GM10847 (cell line): ENCODE results near the gene KMT2B.

Experiments
- POLR2A ChIP-seq: IDR thresholded peaks from 2 replicates; pipeline ENCODE4 v1.6.1; 2011; ENCODE audit not compliant: insufficient read length; ENCODE audit errors: extremely low read depth

Gene KMT2B

GRCh38 chr19:35731779-35732405 lies 14.1 kb downstream of the KMT2B start:
- TF ChIP-seq POLR2A = no peak

DNA sequence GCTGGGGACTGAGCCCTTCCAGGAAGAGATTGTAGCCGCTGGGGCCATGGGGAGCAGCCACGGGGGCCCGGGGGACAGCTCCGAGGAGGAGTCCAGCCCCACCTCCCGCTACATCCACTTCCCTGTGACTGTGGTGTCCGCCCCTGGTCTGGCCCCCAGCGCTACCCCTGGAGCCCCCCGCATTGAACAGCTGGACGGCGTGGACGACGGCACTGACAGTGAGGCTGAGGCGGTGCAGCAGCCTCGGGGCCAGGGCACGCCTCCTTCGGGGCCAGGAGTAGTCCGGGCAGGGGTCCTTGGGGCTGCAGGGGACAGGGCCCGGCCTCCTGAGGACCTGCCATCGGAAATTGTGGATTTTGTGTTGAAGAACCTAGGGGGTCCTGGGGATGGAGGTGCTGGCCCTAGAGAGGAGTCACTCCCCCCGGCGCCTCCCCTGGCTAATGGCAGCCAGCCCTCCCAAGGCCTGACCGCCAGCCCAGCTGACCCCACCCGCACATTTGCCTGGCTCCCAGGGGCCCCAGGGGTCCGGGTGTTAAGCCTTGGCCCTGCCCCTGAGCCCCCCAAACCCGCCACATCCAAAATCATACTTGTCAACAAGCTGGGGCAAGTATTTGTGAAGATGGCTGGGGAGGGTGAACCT lies 14.9 kb downstream of the KMT2B start:
- no peak for TF ChIP-seq POLR2A

DNA sequence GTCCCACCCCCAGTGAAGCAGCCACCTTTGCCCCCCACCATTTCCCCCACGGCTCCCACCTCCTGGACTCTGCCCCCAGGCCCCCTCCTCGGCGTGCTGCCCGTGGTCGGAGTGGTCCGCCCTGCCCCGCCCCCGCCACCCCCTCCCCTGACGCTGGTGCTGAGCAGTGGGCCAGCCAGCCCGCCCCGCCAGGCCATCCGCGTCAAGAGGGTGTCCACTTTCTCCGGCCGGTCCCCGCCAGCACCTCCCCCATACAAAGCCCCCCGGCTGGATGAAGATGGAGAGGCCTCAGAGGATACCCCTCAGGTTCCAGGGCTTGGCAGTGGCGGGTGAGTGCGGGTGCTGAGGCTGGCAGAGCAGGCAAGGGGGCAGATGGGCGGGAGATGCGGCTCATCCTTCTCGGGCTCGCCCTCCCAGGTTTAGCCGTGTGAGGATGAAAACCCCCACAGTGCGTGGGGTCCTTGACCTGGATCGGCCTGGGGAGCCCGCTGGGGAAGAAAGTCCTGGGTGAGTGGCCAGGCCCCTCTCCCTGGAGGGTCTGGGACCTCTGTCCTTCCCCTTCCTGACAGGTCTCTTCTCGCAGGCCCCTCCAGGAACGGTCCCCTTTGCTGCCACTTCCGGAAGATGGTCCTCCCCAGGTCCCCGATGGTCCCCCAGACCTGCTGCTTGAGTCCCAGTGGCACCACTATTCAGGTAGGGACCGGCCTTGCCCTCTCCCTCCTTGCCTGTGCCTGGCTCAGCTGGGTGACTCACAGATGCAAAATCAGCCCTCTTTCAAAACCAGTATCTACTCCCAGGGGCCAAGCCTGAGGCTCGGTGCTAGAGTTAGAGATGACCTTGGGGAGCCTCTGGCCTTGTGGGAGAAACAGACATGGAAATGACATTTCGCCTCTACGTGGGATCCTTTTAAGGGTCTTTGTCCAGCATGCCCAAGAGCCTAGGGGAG lies 15.7 kb downstream of the KMT2B start:
- no peak for TF ChIP-seq POLR2A

GRCh38 chr19:35734273-35734672 lies 16.5 kb downstream of the KMT2B start:
- no peak for TF ChIP-seq POLR2A

DNA sequence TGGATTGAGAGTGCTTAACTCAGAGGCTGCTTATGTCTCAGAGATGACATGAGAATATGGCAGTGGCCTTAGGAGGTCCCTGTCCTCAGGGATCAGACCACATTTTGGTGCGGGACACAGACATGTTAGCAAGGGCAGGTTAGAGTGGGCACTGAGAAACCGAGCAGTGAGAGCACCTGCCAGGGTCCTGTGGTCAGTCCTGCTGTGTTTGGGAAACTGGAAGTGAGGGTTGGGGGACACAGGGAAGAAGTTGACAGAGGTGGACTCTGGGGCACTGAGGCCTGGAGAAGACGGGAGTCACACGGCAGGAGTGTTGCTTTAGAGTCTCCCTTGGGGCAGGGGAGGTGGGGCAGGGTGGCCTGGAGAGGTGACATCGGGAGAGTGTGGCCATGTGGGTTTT lies 17.1 kb downstream of the KMT2B start:
- no peak for TF ChIP-seq POLR2A

GRCh38 chr19:35736913-35737886 lies 19.4 kb downstream of the KMT2B start:
- no peak for TF ChIP-seq POLR2A

DNA sequence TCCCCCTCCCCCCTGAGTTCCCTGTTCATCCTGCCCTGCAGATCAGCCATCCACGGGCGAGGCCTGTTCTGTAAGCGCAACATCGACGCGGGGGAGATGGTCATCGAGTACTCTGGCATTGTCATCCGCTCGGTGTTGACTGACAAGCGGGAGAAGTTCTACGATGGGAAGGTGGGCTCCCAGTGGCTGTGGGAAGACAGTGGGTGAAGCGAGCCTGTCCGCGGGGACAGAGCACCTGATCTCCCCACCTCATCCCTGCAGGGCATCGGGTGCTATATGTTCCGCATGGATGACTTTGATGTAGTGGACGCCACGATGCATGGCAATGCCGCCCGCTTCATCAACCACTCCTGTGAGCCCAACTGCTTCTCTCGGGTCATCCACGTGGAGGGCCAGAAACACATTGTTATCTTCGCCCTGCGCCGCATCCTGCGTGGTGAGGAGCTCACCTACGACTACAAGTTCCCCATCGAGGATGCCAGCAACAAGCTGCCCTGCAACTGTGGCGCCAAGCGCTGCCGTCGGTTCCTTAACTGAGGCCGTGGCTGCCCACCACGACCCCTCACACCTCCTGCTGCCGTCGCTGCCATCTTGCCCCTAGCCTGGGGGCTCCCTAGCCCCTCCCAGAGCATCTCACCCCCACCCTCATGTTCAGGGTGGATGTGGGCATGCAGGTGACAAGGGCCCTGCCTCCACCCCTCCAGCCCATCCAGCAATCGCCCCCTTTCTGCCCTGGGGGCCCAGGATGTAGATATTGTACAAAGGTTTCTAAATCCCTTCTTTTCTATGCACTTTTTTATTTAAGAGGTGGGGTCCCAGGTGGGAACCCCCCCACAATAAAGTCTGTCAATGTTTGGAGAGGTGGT lies 20.5 kb downstream of the KMT2B start:
- TF ChIP-seq POLR2A = no peak

DNA sequence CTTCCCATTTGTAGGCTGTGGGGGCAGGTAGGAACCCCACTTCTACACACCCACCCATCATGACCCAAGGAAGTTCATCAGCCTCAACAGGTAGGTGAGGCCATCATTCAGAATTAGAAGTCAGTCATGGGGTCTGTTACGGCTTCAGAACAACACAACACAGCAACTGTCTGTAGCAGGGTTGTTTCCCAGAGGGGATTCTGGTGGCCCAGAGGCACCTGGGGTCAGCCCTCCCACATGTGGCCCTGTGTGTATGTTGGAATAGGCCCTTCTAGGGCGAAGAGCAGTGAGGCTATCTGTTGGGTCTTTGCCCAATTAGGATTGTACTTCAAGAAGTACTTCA lies 21.1 kb downstream of the KMT2B start:
- no peak for TF ChIP-seq POLR2A

DNA sequence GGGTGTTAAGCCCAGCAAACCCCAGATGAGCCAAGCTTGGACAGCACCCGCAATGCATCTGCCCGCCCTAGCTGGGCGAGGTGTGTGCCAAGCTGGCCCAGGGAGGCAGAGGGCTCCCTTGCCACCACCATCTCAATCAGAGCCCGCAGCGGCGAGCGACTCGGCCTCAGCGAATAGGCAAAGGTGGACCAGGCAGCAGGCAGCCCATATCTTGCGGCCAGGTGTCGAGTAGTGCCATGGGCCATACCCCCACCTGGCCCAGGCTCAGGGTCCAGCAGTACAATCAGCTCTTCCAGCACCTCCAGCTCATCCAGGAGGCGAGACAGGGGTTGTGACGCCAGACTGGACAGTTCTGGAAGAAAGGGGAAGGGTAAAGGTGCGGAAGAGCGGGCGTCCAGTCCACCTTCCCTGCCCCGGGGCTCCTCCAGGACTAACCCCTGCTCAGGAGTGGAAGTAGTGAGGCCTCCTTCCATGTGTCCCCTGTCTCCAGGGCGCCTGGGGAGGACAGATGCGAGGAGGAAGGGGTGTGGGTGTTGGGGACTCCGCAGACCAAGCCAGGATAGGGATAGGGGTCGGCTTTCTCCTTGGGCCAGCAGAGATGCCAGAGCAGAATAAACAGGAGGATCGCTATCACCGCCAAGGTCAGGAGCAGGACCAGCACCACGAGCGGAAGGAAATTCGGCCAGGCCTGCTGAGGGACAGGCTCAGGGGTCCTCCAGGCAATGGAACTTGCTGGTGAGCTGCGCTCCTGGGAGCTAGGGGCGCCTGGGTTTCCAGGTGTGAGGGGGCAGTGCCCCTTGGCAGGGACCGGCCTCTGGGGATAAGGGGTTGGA lies 21.7 kb downstream of the KMT2B start:
- TF ChIP-seq POLR2A = no peak

GRCh38 chr19:35740108-35740422 lies 22.3 kb downstream of the KMT2B start:
- TF ChIP-seq POLR2A = no peak

DNA sequence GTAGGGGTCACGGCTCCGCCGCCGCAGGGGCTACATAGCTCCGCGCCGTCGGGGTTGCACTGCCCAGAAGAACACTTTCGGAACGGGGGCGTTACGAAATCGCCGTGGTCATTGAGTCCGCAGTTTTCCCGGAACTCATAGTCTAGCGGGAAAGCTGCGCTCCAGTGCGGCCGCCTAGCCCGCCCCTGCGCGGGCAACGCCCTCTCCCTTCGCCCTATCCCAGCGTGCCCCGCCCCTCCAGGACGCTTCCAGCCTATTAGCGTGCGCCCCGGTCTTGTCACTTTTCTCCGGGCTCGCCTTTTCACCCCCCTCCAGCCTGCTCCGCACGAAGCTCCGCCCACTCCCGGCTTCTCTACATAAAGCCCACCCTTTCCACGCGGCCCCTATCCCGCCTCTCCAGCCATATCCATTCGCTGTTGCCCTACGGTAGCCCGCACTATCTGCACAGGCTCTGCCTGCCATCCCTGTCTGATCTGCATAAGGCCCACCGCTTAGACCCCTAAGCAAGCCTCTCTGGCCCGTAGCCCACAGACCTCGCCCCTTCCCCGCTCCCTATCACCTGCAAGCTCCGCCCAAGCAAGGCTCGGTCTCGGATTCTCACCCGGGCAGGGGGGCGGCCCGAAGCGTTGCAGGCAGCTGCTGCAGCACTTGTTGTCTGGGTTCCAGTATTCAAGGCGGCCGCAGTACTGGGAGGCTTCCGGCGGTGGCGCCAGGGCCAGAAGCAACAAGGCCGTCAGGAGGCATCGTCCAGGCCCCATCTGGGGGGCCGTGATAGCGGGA lies 22.8 kb downstream of the KMT2B start:
- peak; percentile 56 for TF ChIP-seq POLR2A

DNA sequence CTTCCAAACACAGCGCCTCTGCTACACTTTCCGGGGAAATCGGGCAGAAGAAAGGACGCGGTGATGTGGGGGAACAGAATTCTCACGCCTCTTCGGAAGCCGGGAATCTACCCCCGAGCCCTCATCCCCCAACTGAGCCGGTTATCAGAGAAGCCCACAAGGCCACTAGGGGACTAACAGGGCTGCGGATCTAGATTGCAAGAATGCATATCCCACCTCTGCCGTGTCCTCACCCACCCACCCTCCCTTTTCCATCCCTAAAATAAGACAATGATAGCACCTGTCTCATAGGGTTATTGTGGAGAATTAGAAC lies 23.4 kb downstream of the KMT2B start:
- no peak for TF ChIP-seq POLR2A
